Neural progenitor cell (in vitro differentiated cells): ENCODE measurements around the gene HTR6.

ENCODE experiments used
- CTCF ChIP-seq: fragments of 200-600 bp; sonication (generic); IDR thresholded peaks from 2 replicates; pipeline ENCODE4 v1.5.1; 2017; ENCODE audit warnings: antibody characterized with exemption, mild to moderate bottlenecking
- EZH2phosphoT487 ChIP-seq: fragments of 200-600 bp; sonication (generic); IDR thresholded peaks from 2 replicates; pipeline ENCODE4 v1.6.1; 2017; ENCODE audit warnings: antibody characterized with exemption

GRCh38 chr1:19679691-19680090 lies 15.0 kb downstream of the HTR6 start:
- TF ChIP-seq CTCF: no peak
- no peak for TF ChIP-seq EZH2phosphoT487
